ENCODE data around the gene PGLYRP1. TPM values are rescaled to one million over a fixed set of nuclear protein-coding genes. Genes with fewer than 3 reads are reported as not detected.
A peak's percentile ranks its signal among the peaks of the same experiment; 100 is the strongest.

Gene PGLYRP1
- polyA plus RNA-seq, 6 donors from 2014 or later: 1.6 TPM; not detected in 5

GRCh38 chr19:46009530-46010510 is 13.0 kb downstream of the PGLYRP1 start:
- H3K36me3 Mint-ChIP-seq: peaks cover 0 to 16% of the 10 kb centered on the region in 2 donors
- peak overlapping the region in 1 of 8 donors; percentile 16 for H3K4me3 Mint-ChIP-seq
- ATAC-seq (ENCODE audit: low read depth in 2 of 2): peak; percentile 47 to 60
- no peaks in the 10 kb centered on the region for H3K9me3 Mint-ChIP-seq
- H3K27ac Mint-ChIP-seq: peak overlapping the region in 4 of 6 donors; percentile 28 to 88 (median 42)
- DNase-seq: peak; percentile 46
- peaks cover 6 to 8% (median 6%) of the 10 kb centered on the region in 3 donors for H3K27me3 Mint-ChIP-seq
- peaks cover 4 to 13% (median 7%) of the 10 kb centered on the region in 3 donors for H3K4me1 Mint-ChIP-seq

- Mint-ChIP-seq H3K9me3 (no peaks in the 10 kb centered on the region), H3K4me1 (peaks cover 2 to 8% (median 4%) of the 10 kb centered on the region in 3 donors), H3K4me3 (no peak overlapping the region), H3K36me3 (peaks cover 0 to 12% of the 10 kb centered on the region in 2 donors), H3K27me3 (no peaks in the 10 kb centered on the region), H3K27ac (no peak overlapping the region)
- DNase-seq: no peak
- no peak for ATAC-seq (ENCODE audit: low read depth in 2 of 2)
Observed at GRCh38 chr19:46006411-46006810, 16.4 kb downstream of the PGLYRP1 start.

DNA sequence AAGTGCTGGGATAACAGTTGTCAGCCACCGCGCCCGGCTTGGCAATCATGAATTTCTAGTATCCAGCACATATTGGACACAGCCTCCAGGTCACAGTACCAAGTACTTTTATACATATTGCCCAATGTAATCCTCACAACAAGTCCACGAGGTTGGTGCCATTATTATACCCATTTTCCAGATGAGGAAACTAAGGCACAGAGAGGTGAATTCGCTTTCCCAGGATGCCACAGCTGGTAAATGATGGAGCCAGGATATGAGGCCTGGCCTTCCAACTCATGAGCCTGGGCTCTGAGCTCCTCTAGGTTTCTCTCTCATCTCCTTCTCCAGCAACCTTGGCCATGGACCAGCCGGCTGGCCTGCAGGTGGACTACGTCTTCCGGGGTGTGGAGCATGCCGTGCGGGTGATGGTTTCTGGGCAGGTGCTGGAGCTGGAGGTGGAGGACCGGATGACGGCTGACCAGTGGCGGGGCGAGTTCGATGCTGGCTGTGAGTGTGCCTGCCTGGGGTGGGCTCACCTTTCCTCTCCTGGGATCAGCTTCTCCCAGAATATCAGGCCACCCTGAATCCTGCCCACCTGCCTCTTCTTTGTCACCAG is 20.1 kb downstream of the PGLYRP1 start:
- Mint-ChIP-seq H3K4me3 (no peak overlapping the region), H3K27ac (peak overlapping the region in 1 of 6 donors; percentile 70), H3K4me1 (peaks cover 28 to 34% (median 28%) of the 10 kb centered on the region in 3 donors), H3K27me3 (peaks cover 9 to 26% (median 23%) of the 10 kb centered on the region in 3 donors), H3K9me3 (peaks cover 0 to 2% (median 0%) of the 10 kb centered on the region in 7 donors), H3K36me3 (peaks cover 12 to 15% of the 10 kb centered on the region in 2 donors)
- ATAC-seq (ENCODE audit: low read depth in 2 of 2) (no peak), DNase-seq (no peak)

DNA sequence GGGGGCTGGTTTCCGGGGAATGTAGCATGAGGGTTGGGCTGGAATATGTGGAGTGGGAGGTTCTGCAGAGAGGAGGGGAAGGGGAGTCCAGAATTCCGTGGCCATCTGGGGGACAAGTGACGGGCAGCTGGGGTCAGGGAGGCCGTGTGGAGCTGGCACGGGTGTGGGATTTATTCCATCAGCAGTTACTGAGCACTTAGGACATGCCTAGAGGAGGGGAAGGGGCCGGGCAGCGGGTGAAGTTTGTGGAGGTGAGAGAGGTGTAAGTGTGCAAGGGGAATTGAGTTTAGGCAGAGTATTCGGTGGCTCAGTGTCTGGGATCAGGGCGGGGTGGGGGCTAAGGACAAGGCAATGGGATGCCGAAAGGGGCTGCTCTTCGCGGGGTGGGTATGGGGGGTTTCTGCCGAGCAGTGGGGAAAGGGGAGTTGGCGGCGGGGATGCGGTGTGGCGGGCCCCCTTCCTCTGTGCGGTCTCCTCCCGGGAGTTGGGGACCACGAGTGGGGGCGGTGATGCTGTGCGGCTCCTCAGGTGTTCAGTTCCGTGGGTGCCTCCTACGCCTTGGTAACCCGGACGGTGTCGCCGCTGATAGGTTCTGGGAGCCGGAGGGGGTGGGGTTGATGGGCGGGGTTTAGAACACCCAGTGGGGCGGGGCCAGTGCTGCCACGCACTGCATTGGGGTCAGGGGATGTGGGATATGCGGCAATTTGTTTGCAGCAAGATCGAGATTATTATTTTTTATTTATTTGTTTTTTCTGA is 22.2 kb downstream of the PGLYRP1 start:
- Mint-ChIP-seq H3K4me3 (peak overlapping the region; percentile 51 to 83 (median 70)), H3K27me3 (peaks cover 9 to 26% (median 23%) of the 10 kb centered on the region in 3 donors), H3K36me3 (peaks cover 11 to 22% of the 10 kb centered on the region in 2 donors), H3K27ac (peak overlapping the region in 4 of 6 donors; percentile 34 to 92 (median 58)), H3K9me3 (peaks cover 0 to 2% (median 0%) of the 10 kb centered on the region in 7 donors), H3K4me1 (peaks cover 30 to 40% (median 34%) of the 10 kb centered on the region in 3 donors)
- DNase-seq (peak; percentile 39), ATAC-seq (ENCODE audit: low read depth in 2 of 2) (peak; percentile 96 to 99)

DNA sequence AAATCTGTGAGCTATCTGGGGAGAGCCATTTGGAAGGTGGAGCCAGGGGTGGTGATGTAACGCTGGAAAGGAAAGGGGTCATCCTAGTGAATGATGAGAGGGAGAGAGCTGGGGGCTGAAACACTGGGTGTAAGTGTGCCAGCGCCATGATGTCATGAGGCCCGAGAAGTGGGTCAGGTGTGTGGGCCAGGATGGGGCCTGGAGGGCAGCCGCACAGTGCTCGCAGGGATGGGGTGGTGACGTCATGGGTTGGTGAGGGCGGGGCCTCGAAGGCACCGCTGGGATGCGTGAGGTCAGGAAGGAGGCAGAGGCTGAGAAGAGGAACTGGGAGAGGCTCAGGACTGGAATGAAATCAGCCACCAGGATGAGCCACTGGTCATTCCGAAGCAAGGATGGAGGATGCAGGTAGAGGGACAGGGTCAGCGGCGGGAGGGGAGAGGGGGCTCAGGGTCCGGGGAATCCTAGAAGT is 23.2 kb downstream of the PGLYRP1 start:
- no peak for ATAC-seq (ENCODE audit: low read depth in 2 of 2)
- H3K4me3 Mint-ChIP-seq: peak overlapping the region in 7 of 8 donors; percentile 29 to 76 (median 67)
- no peak for DNase-seq
- H3K9me3 Mint-ChIP-seq: peaks cover 0 to 2% (median 0%) of the 10 kb centered on the region in 7 donors
- H3K36me3 Mint-ChIP-seq: peaks cover 6 to 22% of the 10 kb centered on the region in 2 donors
- peaks cover 30 to 40% (median 34%) of the 10 kb centered on the region in 3 donors for H3K4me1 Mint-ChIP-seq
- peaks cover 9 to 26% (median 23%) of the 10 kb centered on the region in 3 donors for H3K27me3 Mint-ChIP-seq
- H3K27ac Mint-ChIP-seq: peak overlapping the region in 2 of 6 donors; percentile 39 to 63

DNA sequence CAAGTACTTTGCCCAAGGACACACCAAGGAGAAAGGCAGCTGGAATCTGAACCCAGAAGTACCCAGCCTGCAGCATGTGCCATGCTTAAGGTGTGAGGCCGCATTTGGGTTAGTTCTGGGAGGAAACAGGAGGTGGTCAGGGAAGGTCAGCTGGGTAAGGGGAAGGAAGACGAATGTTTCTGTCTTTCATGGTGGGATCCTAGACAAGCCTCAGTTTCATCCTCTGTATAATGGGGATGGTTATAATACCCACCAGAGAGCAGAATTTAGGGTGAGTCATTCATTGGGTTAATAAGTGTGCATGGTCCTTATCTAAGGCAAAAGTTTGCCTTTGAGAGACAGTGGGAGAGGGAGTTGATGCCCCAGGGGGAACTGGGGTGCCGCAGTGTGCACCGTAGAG is 24.0 kb downstream of the PGLYRP1 start:
- Mint-ChIP-seq H3K9me3 (peaks cover 0 to 2% (median 0%) of the 10 kb centered on the region in 7 donors), H3K4me1 (peaks cover 30 to 40% (median 34%) of the 10 kb centered on the region in 3 donors), H3K27me3 (peaks cover 9 to 26% (median 23%) of the 10 kb centered on the region in 3 donors), H3K4me3 (peak overlapping the region in 1 of 8 donors; percentile 48), H3K27ac (peak overlapping the region in 2 of 6 donors; percentile 25 to 73), H3K36me3 (peaks cover 6 to 22% of the 10 kb centered on the region in 2 donors)
- ATAC-seq (ENCODE audit: low read depth in 2 of 2): no peak
- no peak for DNase-seq

DNA sequence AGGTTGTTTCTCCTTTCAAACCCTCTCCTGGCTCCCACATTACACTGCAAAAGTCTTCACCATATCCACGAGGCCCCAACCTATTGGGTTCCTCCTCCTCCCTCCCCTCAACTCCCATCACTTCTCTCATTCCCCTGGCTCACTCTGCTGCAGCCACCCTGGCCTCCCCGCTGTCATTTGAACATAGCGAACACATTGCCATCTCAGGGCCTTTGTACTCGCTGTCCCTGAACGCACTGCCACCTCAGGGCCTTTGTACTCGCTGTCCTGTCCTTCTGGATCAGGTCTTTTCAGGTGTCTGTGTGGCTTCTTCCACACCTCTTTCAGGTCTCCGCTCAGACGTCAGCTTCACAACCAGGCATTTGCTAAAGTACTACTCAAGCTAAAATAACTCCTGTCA is 25.9 kb downstream of the PGLYRP1 start:
- Mint-ChIP-seq H3K27ac (peak overlapping the region in 3 of 6 donors; percentile 30 to 88 (median 70)), H3K9me3 (peaks cover 0 to 2% (median 0%) of the 10 kb centered on the region in 7 donors), H3K36me3 (peaks cover 6 to 22% of the 10 kb centered on the region in 2 donors), H3K4me1 (peaks cover 30 to 40% (median 34%) of the 10 kb centered on the region in 3 donors), H3K4me3 (peak overlapping the region in 1 of 8 donors; percentile 49), H3K27me3 (peaks cover 9 to 26% (median 23%) of the 10 kb centered on the region in 3 donors)
- DNase-seq: no peak
- ATAC-seq (ENCODE audit: low read depth in 2 of 2): no peak

DNA sequence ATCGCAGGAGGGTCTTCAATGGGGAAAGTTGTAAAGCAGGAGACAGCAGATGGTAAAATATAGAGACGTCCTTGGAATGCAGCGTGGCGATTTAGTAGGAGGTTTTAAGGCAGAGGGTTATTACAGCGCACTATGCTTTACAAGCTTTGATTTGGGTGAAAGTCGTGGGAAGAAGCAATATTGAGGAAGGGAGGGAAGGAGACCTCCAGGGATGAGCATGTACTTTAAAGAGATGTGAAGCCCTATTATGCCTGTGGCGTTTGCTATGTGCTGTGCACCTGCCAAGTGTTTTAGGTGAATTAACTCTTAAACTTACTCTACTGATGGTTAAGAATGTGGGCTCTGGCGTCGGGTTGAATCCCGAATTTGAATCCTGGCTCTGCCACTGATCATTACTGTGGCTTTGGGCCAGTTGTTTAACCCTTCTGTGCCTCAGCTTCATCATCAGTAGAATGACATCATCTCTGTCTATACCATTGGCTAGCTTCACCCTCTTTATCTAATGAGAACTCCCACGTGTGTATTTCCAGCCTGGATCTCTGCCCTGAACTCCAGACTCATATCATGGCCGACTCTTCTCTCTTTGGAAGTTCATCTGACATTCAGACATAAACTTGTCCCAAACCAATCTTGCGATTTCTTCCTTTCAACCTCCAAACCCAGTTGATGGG is 27.0 kb downstream of the PGLYRP1 start:
- ATAC-seq (ENCODE audit: low read depth in 2 of 2): no peak
- Mint-ChIP-seq H3K27me3 (peaks cover 13 to 25% (median 23%) of the 10 kb centered on the region in 3 donors), H3K27ac (peak overlapping the region in 1 of 6 donors; percentile 50), H3K4me3 (no peak overlapping the region), H3K4me1 (peaks cover 22 to 38% (median 27%) of the 10 kb centered on the region in 3 donors), H3K36me3 (peaks cover 6 to 22% of the 10 kb centered on the region in 2 donors), H3K9me3 (peaks cover 0 to 2% (median 0%) of the 10 kb centered on the region in 7 donors)
- DNase-seq: no peak

DNA sequence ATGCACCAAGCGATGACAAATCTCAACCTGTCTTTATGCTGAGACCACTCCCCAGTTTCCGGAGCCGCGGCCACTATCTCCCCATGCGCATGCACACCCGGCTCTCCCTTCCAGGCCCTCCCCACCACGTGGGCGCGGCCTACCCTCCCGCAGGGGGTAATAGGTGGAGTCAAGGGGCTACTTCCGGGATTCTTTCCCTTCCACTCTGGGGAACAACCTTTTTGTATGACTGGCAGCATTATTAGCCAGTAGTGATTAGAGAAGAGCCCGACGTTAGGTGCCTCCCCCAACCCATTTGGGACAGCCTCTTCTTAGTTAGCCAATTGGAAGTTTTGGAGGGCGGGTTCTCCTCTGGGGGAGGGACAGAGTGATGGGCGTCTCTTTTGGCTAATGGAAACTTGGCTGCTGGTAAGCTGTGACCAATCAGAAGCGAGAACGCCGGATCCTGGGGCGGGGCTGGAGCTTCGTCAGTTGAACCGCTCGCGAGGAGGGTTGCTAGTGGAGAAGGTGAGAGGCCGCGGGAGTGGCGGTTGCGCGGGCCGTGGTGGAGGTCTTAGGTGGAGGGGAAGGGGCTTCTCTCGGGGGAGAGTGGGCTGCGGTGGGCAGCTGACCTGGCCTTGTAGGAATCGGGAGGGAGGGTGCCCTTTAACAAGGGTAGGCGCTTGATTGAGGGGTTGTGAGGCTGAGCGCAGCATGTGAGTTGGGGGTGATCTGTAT is 27.7 kb downstream of the PGLYRP1 start, which contains the start of gene CCDC61:
TSS of gene CCDC61 (plus strand) at position 470 of the 717 bp plus-strand sequence. CDS start 7,552 bp downstream, outside the sequence.
- Mint-ChIP-seq H3K4me1 (peaks cover 15 to 32% (median 20%) of the 10 kb centered on the region in 3 donors), H3K27me3 (peaks cover 12 to 25% (median 22%) of the 10 kb centered on the region in 3 donors), H3K27ac (peak within 1 kb of the TSS in 1 of 6 donors; percentile 50), H3K36me3 (peaks cover 6 to 22% of the 10 kb centered on the region in 2 donors), H3K9me3 (peaks cover 0 to 2% (median 0%) of the 10 kb centered on the region in 7 donors), H3K4me3 (peak within 1 kb of the TSS in 1 of 8 donors; percentile 37)
- DNase-seq (peak; percentile 99), ATAC-seq (ENCODE audit: low read depth in 2 of 2) (peak; percentile 91 to 93)

DNA sequence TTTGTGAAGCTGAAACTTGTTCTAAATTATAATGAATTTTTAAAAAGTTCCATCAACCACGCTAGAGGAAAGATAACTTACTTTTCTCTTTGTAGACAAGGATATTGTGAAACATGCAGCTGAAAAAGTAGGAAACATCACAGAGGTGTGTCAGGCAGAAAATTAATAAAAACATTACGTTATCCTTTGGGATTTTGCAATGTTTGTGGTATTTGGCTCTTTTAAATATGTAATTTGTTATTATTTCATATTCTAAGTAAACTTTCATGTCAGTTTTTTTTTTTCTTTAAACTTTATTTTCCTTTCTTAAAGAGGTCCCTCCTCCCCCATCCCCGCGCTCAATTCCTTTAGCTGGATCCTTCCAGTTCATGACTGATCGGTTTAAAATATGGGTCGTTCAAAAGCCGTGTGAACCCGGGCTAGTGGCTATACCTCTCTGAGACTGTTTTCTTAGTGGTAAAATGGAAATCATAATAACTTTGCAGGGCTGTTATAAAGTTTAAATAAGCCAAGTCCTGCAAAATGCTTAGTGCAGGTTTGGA is 28.3 kb downstream of the PGLYRP1 start:
- ATAC-seq (ENCODE audit: low read depth in 2 of 2): peak; percentile 0 to 1
- Mint-ChIP-seq H3K4me1 (peaks cover 9 to 25% (median 14%) of the 10 kb centered on the region in 3 donors), H3K9me3 (peaks cover 0 to 2% (median 0%) of the 10 kb centered on the region in 7 donors), H3K4me3 (peak overlapping the region in 1 of 8 donors; percentile 37), H3K27ac (no peak overlapping the region), H3K36me3 (peaks cover 6 to 23% of the 10 kb centered on the region in 2 donors), H3K27me3 (peaks cover 14 to 25% (median 22%) of the 10 kb centered on the region in 3 donors)
- DNase-seq: no peak

DNA sequence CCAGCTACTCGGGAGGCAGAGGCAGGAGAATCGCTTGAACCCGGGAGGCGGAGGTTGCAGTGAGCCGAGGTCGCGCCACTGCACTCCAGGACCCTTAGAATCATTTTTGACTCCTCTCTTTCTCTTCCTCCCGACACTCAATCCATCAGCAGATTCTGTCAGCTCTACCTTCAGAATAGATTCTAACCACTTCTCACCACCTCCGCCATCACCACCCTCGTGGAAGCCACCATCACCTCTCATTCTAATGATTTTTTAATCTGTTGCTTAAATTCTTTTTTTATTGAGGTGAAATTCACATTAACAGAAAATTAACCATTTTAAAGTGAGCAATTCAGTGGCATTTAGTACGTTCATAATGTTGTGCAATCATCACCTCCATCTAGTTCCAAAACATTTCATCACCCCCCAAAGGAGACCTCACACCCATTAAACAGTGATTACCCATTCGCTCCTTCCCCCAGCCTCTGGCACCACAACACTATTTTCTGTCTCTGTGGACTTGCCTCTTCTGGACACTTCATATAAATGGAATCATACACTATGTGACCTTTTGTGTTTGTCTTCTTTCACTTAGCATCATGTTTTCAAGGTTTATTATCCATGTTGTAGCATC is 32.6 kb downstream of the PGLYRP1 start:
- H3K27me3 Mint-ChIP-seq: peaks cover 21 to 37% (median 34%) of the 10 kb centered on the region in 3 donors
- no peak overlapping the region for H3K4me3 Mint-ChIP-seq
- DNase-seq (no peak), ATAC-seq (ENCODE audit: low read depth in 2 of 2) (no peak)
- peaks cover 0 to 8% of the 10 kb centered on the region in 2 donors for H3K36me3 Mint-ChIP-seq
- H3K9me3 Mint-ChIP-seq: peaks cover 0 to 1% (median 0%) of the 10 kb centered on the region in 7 donors
- no peak overlapping the region for H3K27ac Mint-ChIP-seq
- H3K4me1 Mint-ChIP-seq: no peaks in the 10 kb centered on the region

Measured in naive B cell (primary cell).